GM12878 (cell line): ENCODE data around the gene ANP32B. TPM values are rescaled to one million over a fixed set of nuclear protein-coding genes. Genes with fewer than 3 reads are reported as not detected.

ENCODE experiments used
- ATAC-seq: fragments of 200-7000 bp; cut with Tn5 transposase; 3 replicates; pipeline ENCODE4 v1.9.1; 2020; ENCODE audit warnings: mild to moderate bottlenecking, moderate library complexity
- BruUV-seq: library from RNA; stranded (reverse); fragments of 400-500 nt; replicated peaks from 2 replicates; lab custom pipeline; 2021; lab: Mats Ljungman, UMichigan
- CTCF ChIA-PET: fragments of 300-600 bp; sonication (Branson Sonifier 250); formaldehyde crosslinking; extraction: SDS; loops from one replicate; lab custom pipeline; 2021; ENCODE audit warnings: inconsistent platforms; lab: Yijun Ruan, JAX
- POLR2A ChIA-PET: fragments of 350-600 bp; formaldehyde crosslinking; extraction: SDS; loops from one replicate; lab custom pipeline; 2021; ENCODE audit warnings: inconsistent platforms; lab: Charles Lee
- RAD21 ChIA-PET: fragments of 300-600 bp; sonication (Branson Sonifier 250); formaldehyde crosslinking; loops from one replicate; lab custom pipeline; 2023; ENCODE audit warnings: antibody characterized with exemption; ENCODE audit not compliant: unreplicated experiment; lab: Charles Lee
- SMC1A ChIA-PET: fragments of 300-600 bp; sonication (Branson Sonifier 250); formaldehyde crosslinking; loops from one replicate; lab custom pipeline; 2023; ENCODE audit not compliant: unreplicated experiment, uncharacterized antibody; lab: Charles Lee
- DNase-seq: peaks from one replicate; pipeline ENCODE4 v3.0.0-alpha.2; 2011; ENCODE audit warnings: low read depth, low spot score
- FAIRE-seq: peaks from 3 replicates; lab custom pipeline; 2011; peaks lifted over from hg19 to GRCh38; lab: Jason Lieb, UNC
- H2AFZ ChIP-seq: 2 replicates; pipeline ENCODE4 v1.6.0; 2011; ENCODE audit warnings: low read depth, low read length, control low read depth; ENCODE audit not compliant: control insufficient read depth
- H3K27ac ChIP-seq: 2 replicates; pipeline ENCODE4 v1.5.1; 2011; ENCODE audit warnings: control low read depth; ENCODE audit not compliant: control insufficient read depth, insufficient read depth
- H3K27me3 ChIP-seq, 2 experiments: replicated peaks in 1 of 2; 2 replicates each; pipeline versions ENCODE4 v1.6.0 to v1.6.1; 2011; ENCODE audit warnings: low read length in 1 of 2; ENCODE audit not compliant: control insufficient read depth in 2 of 2, insufficient read depth in 2 of 2
- H3K36me3 ChIP-seq, 2 experiments: 2 replicates each; pipeline ENCODE4 v1.5.1; 2011; ENCODE audit warnings: low read length in 1 of 2; ENCODE audit not compliant: control insufficient read depth in 2 of 2, insufficient read depth in 2 of 2
- H3K4me1 ChIP-seq: 2 replicates; pipeline ENCODE4 v1.6.1; 2011; ENCODE audit warnings: mild to moderate bottlenecking, low read length, moderate library complexity, mixed read lengths; ENCODE audit not compliant: control insufficient read depth, insufficient read depth
- H3K4me2 ChIP-seq: 2 replicates; pipeline ENCODE4 v1.6.0; 2011; ENCODE audit warnings: control low read depth; ENCODE audit not compliant: control insufficient read depth, insufficient read depth
- H3K4me3 ChIP-seq: fragments of 200-600 bp; sonication (generic); 2 replicates; pipeline ENCODE4 v1.5.1; 2016
- H3K79me2 ChIP-seq: 2 replicates; pipeline ENCODE4 v1.6.0; 2011; ENCODE audit warnings: low read length; ENCODE audit not compliant: control insufficient read depth, insufficient read depth
- H3K9ac ChIP-seq: 2 replicates; pipeline ENCODE4 v1.8.0; 2011; ENCODE audit warnings: low read length, control low read depth, mixed read lengths; ENCODE audit not compliant: control insufficient read depth, insufficient read depth
- H3K9me3 ChIP-seq: replicated peaks from 3 replicates; pipeline ENCODE4 v1.5.1; 2011; ENCODE audit warnings: mild to moderate bottlenecking, low read length; ENCODE audit not compliant: control insufficient read depth, insufficient read depth
- H4K20me1 ChIP-seq: 2 replicates; pipeline ENCODE4 v1.6.0; 2011; ENCODE audit not compliant: control insufficient read depth, insufficient read depth
- DPF2 ChIP-seq: fragments of 450-650 bp; IDR thresholded peaks from 2 replicates; pipeline ENCODE4 v1.6.1; 2017; ENCODE audit warnings: mild to moderate bottlenecking
- EGR1 ChIP-seq, 2 experiments: IDR thresholded peaks; 1 replicate in 1 of 2; 2 replicates in 1 of 2; pipeline ENCODE4 v1.6.1; 2011 to 2012; ENCODE audit warnings: low read depth in 2 of 2, low read length in 2 of 2, borderline replicate concordance in 1 of 2, mild to moderate bottlenecking in 1 of 2, moderate library complexity in 1 of 2
- FOXK2 ChIP-seq: fragments of 450-650 bp; IDR thresholded peaks from 2 replicates; pipeline ENCODE4 v1.6.1; 2017; ENCODE audit warnings: mild to moderate bottlenecking, moderate library complexity
- LARP7 ChIP-seq: fragments of 450-650 bp; IDR thresholded peaks from 2 replicates; pipeline ENCODE4 v1.6.1; 2017; ENCODE audit warnings: mild to moderate bottlenecking
- MEF2B ChIP-seq: fragments of 450-650 bp; IDR thresholded peaks from 2 replicates; pipeline ENCODE4 v1.6.1; 2018; ENCODE audit warnings: mild to moderate bottlenecking, moderate library complexity; ENCODE audit not compliant: partially characterized antibody, poor library complexity, severe bottlenecking
- NFYA ChIP-seq: IDR thresholded peaks from 2 replicates; pipeline ENCODE4 v1.6.1; 2011; ENCODE audit warnings: low read depth, mild to moderate bottlenecking, low read length, improper control_type of control experiment, borderline replicate concordance
- NR2F1 ChIP-seq: fragments of 450-650 bp; conservative IDR thresholded peaks from 2 replicates; pipeline ENCODE4 v1.6.1; 2017; ENCODE audit warnings: mild to moderate bottlenecking
- POLR2AphosphoS2 ChIP-seq: IDR thresholded peaks from 2 replicates; pipeline ENCODE4 v1.6.1; 2011; ENCODE audit warnings: low read depth, mild to moderate bottlenecking, low read length, improper control_type of control experiment, moderate library complexity
- SP1 ChIP-seq: IDR thresholded peaks from one replicate; pipeline ENCODE4 v1.6.1; 2011; ENCODE audit warnings: low read depth, low read length
- SPI1 ChIP-seq: IDR thresholded peaks from 2 replicates; pipeline ENCODE4 v1.6.1; 2011; ENCODE audit warnings: low read depth, mild to moderate bottlenecking, low read length, moderate library complexity, borderline replicate concordance; ENCODE audit not compliant: insufficient read depth
- STAT1 ChIP-seq: fragments of 450-650 bp; conservative IDR thresholded peaks from 2 replicates; pipeline ENCODE4 v1.6.1; 2014; ENCODE audit warnings: antibody characterized with exemption, mild to moderate bottlenecking
- SUPT20H ChIP-seq: IDR thresholded peaks from 2 replicates; pipeline ENCODE4 v1.6.1; 2011; ENCODE audit warnings: low read depth, mild to moderate bottlenecking, low read length, moderate library complexity, borderline replicate concordance; ENCODE audit not compliant: control insufficient read depth
- TBL1XR1 ChIP-seq: IDR thresholded peaks from 2 replicates; pipeline ENCODE4 v1.6.1; 2012; ENCODE audit warnings: low read depth, low read length, improper control_type of control experiment
- WGBS: methylation state at CpG from one replicate; pipeline ENCODE4 v1.1.6; 2016; ENCODE audit warnings: low lambda C conversion rate; ENCODE audit not compliant: insufficient replicate concordance, insufficient coverage; ENCODE audit errors: missing lambda C conversion rate; 5-methylcytosine and 5-hydroxymethylcytosine counted together
- in situ Hi-C: fragments of 300-500 bp; cut with MboI; formaldehyde crosslinking; loops from 9 replicates; pipeline ENCODE4 v1.14.3; 2018; ENCODE audit warnings: mixed read lengths
- intact Hi-C: fragments of 100-400 bp; cut with micrococcal nuclease; formaldehyde crosslinking; loops from one replicate; pipeline ENCODE4 v1.14.2; 2022; ENCODE audit not compliant: unreplicated experiment
- polyA plus RNA-seq, 11 experiments: library from polyadenylated mRNA; depleted of rRNA in 4 of 11; unstranded in 6 of 11; stranded (reverse) in 5 of 11; fragments of >200 nt; fragmentation: Nextera tagmentation in 4 of 11; fragmentation: Illumina TruSeq in 1 of 11; extraction: Ambion mirVana in 4 of 11; extraction: Trizol in 1 of 11; gene quantifications; 1 replicate in 1 of 11; 2 replicates in 10 of 11; pipeline versions ENCODE4 v1.2.1 to v1.2.3, GENCODE V29; 2011 to 2016; ENCODE audit warnings: inconsistent platforms in 2 of 11, missing spikeins in 2 of 11, low read depth in 1 of 11
- total RNA-seq, 4 experiments: library from RNA; depleted of rRNA in 3 of 4; stranded (reverse); fragments of >200 nt in 3 of 4; fragmentation: Illumina TruSeq in 1 of 4; extraction: Trizol in 1 of 4; gene quantifications; 2 replicates each; pipeline versions ENCODE4 v1.2.1 to v1.2.3, GENCODE V29; 2013 to 2021
- TF ChIP-seq, protein P1 (sequence below): IDR thresholded peaks from 2 replicates; pipeline ENCODE4 v1.6.1; 2012; ENCODE audit warnings: low read length, inconsistent platforms

Gene ANP32B
- total and polyA plus RNA-seq, 10 of the 15 experiments (the other 5 are each of a cell fraction or from before 2014, with no cell fraction given) = 24.5 to 419 (median 171) TPM

DNA sequence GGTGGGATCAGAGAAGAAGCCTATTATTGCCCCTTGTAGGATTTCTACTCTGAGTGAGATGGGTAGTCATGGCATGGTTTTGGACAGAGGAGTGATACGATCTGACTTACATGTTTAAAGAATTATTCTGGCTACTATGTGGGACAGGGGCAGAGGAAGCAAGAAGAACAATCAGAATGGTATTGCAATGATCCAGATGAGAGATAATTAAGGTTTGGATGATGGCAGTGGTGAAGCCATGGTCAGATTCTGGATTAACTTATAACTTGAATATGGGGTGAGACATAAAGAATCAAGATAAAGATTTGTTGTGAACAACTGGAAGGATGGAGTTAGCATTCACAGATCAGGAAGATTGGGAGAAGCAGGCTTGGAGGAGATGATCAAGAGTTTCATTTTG is 41.8 kb upstream of the ANP32B start:
- no peak overlapping the region for H3K27ac ChIP-seq
- no peak overlapping the region for H3K9ac ChIP-seq
- H3K27me3 ChIP-seq = no peaks in the 10 kb centered on the region
- no peak for FAIRE-seq
- H4K20me1 ChIP-seq = no peaks in the 10 kb centered on the region
- in situ Hi-C loops = no loop called here
- intact Hi-C loops = no loop called here
- ChIA-PET RAD21 (no interaction called here), CTCF (no interaction called here), SMC1A (interaction anchor here (1.1 kb wide), 2 partner anchors 15 to 17 kb away, joined by 3 read pairs; no protein-coding TSS in a partner anchor), POLR2A (no interaction called here)
- no peak overlapping the region for H2AFZ ChIP-seq
- WGBS = 67% methylated on average over 1 of the region's 1 CpG
- BruUV-seq = no TSS peak
- no peak for DNase-seq
- H3K79me2 ChIP-seq = no peaks in the 10 kb centered on the region
- no peak for ATAC-seq
- H3K4me2 ChIP-seq = no peak overlapping the region
- TF ChIP-seq NFYA (no peak), DPF2 (no peak), STAT1 (no peak), SP1 (no peak)
- H3K4me1 ChIP-seq = peaks cover 7% of the 10 kb centered on the region; the same call in 1 of the 2 replicates
- no peak overlapping the region for H3K4me3 ChIP-seq
- no peaks in the 10 kb centered on the region for H3K36me3 ChIP-seq
- no peaks in the 10 kb centered on the region for H3K9me3 ChIP-seq

DNA sequence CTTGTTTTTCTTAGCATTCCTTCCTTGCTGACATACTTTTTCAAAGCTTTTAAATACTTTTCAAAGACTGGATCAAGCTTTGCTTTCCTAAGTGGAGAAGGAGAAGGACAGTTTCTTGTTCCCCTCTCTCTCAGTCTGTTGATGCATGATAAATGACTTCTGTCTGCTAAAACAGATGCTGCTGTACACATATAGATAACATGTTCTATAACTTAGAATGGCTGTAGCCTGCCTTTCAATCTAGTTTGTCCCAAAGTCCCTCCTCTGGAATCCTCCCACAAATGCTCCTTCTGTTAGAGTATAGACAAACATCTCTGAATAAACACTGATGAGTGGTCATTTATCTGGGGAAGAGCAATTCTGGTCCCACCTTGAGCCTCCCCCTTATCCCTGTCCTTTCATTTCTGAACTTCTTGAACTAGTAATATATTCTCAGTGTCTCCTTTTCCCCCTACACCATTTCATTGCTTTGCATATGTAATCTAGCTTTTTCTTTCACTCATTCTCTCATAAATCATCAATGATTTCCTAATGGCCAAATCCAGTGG is 39.8 kb upstream of the ANP32B start:
- no peaks in the 10 kb centered on the region for H3K79me2 ChIP-seq
- no peaks in the 10 kb centered on the region for H3K27me3 ChIP-seq
- H3K4me3 ChIP-seq = no peak overlapping the region
- DNase-seq = no peak
- no peak overlapping the region for H2AFZ ChIP-seq
- FAIRE-seq = no peak
- in situ Hi-C loops (no loop called here), intact Hi-C loops (no loop called here)
- SMC1A ChIA-PET = interaction anchor here (1.6 kb wide), 1 partner anchor 20 kb away, joined by 3 read pairs; no protein-coding TSS in a partner anchor
- RAD21 ChIA-PET = no interaction called here
- POLR2A ChIA-PET = no interaction called here
- no peaks in the 10 kb centered on the region for H3K36me3 ChIP-seq
- no peak overlapping the region for H3K4me2 ChIP-seq
- no peaks in the 10 kb centered on the region for H3K4me1 ChIP-seq
- no peaks in the 10 kb centered on the region for H3K9me3 ChIP-seq
- no peak for ATAC-seq
- CTCF ChIA-PET = interaction anchor here (1.4 to 1.6 kb wide), 3 partner anchors 10 to 19 kb away, joined by 3 to 5 read pairs (median 5); no protein-coding TSS in a partner anchor
- H3K9ac ChIP-seq = no peak overlapping the region
- no peaks in the 10 kb centered on the region for H4K20me1 ChIP-seq
- no peak overlapping the region for H3K27ac ChIP-seq
- BruUV-seq = no TSS peak
- TF ChIP-seq SUPT20H = no peak
- no peak for TF ChIP-seq MEF2B
- TF ChIP-seq POLR2AphosphoS2 = no peak
- TF ChIP-seq TBL1XR1 = no peak
- no peak for TF ChIP-seq NR2F1
- TF ChIP-seq, protein P1, sequence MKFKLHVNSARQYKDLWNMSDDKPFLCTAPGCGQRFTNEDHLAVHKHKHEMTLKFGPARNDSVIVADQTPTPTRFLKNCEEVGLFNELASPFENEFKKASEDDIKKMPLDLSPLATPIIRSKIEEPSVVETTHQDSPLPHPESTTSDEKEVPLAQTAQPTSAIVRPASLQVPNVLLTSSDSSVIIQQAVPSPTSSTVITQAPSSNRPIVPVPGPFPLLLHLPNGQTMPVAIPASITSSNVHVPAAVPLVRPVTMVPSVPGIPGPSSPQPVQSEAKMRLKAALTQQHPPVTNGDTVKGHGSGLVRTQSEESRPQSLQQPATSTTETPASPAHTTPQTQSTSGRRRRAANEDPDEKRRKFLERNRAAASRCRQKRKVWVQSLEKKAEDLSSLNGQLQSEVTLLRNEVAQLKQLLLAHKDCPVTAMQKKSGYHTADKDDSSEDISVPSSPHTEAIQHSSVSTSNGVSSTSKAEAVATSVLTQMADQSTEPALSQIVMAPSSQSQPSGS = no peak
- TF ChIP-seq SPI1 = no peak
- no peak for TF ChIP-seq EGR1 (IDR thresholded peaks at IDR 0.05; ENCODE audit: borderline replicate concordance in 1 of 2, low read depth in 2 of 2, low read length in 2 of 2)
- no peak for TF ChIP-seq FOXK2
- no peak for TF ChIP-seq LARP7
